Erythroblast (primary cell): ENCODE results near the gene LGMN.
"Not testable (repeated sequence)": the region's sequence is repeated elsewhere in the genome, so short reads cannot be mapped to it uniquely, and the experiment has no call there.

Source experiments
- GATA1 ChIP-seq: IDR thresholded peaks from 2 replicates; pipeline ENCODE4 v1.6.1; 2011; ENCODE audit warnings: low read depth, mild to moderate bottlenecking, control low read depth, low read length, moderate library complexity
- POLR2A ChIP-seq: IDR thresholded peaks from 2 replicates; pipeline ENCODE4 v1.6.1; 2011; ENCODE audit warnings: mild to moderate bottlenecking, low read length

DNA sequence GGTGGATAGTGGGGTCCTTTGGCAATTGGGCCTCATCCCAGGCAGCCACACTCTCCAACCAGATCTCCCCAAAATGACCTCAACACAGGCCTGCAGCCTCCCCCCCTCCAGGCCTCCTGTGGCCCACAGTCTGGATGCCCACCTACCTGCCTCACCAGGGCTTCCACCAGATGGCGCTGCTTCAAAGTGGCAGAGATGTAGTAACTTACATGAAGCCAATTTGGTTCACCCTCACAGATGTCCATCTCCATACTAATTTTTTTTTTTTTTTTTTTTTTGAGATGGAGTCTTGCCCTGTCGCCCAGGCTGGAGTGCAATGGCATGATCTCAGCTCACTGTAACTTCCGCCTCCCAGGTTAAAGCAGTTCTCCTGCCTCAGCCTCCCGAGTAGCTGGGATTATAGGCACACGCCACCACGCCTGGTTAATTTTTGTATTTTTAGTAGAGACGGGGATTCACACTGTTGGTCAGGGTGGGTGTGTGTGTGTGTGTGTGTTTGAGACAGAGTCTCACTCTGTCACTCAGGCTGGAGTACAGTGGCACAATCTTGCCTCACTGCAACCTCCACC lies 33.6 kb downstream of the LGMN start:
- not testable (repeated sequence) for TF ChIP-seq POLR2A, GATA1
